RPMI8226 (cell line): ENCODE results near the gene USP17L5.
"Not testable (repeated sequence)": the region's sequence is repeated elsewhere in the genome, so short reads cannot be mapped to it uniquely, and the experiment has no call there.

ENCODE experiments used
- DNase-seq: peaks from one replicate; pipeline ENCODE4 v3.0.0-alpha.2; 2015

USP17L5 gene

GRCh38 chr4:9339103-9339502 lies at the start of gene USP17L5:
Gene USP17L5 (plus strand): TSS chr4:9339403. CDS start chr4:9339403, 0 bp downstream.
- DNase-seq = not testable (repeated sequence)

GRCh38 chr4:9324191-9324590 lies 15.0 kb upstream of the USP17L5 start:
- DNase-seq = not testable (repeated sequence)

- DNase-seq = not testable (repeated sequence)
Observed at GRCh38 chr4:9324865-9325264, 14.3 kb upstream of the USP17L5 start, which contains the start of gene USP17L24. Gene USP17L24 (plus strand): TSS chr4:9325165. CDS start chr4:9325165, 0 bp downstream.

- DNase-seq = not testable (repeated sequence)
Observed at GRCh38 chr4:9329611-9330010, 9.6 kb upstream of the USP17L5 start, which contains the start of gene USP17L25. Gene USP17L25 (plus strand): TSS chr4:9329911. CDS start chr4:9329911, 0 bp downstream.

- DNase-seq = not testable (repeated sequence)
Observed at GRCh38 chr4:9334358-9334757, 4.8 kb upstream of the USP17L5 start, which contains the start of gene USP17L26. Gene USP17L26 (plus strand): TSS chr4:9334658. CDS start chr4:9334658, 0 bp downstream.

GRCh38 chr4:9343848-9344247 lies 4.6 kb downstream of the USP17L5 start, which contains the start of gene USP17L27:
Gene USP17L27 (plus strand): TSS chr4:9344148. CDS start chr4:9344148, 0 bp downstream.
- not testable (repeated sequence) for DNase-seq

GRCh38 chr4:9348593-9348992 lies 9.4 kb downstream of the USP17L5 start, which contains the start of gene USP17L28:
Gene USP17L28 (plus strand): TSS chr4:9348893. CDS start chr4:9348893, 0 bp downstream.
- not testable (repeated sequence) for DNase-seq

- not testable (repeated sequence) for DNase-seq
Observed at GRCh38 chr4:9350866-9351265, 11.7 kb downstream of the USP17L5 start.

- not testable (repeated sequence) for DNase-seq
Observed at GRCh38 chr4:9353338-9353737, 14.1 kb downstream of the USP17L5 start, which contains the start of gene USP17L29. Gene USP17L29 (plus strand): TSS chr4:9353638. CDS start chr4:9353638, 0 bp downstream.

- not testable (repeated sequence) for DNase-seq
Observed at GRCh38 chr4:9362829-9363228, 23.6 kb downstream of the USP17L5 start, which contains the start of gene USP17L30. Gene USP17L30 (plus strand): TSS chr4:9363129. CDS start chr4:9363129, 0 bp downstream.

- DNase-seq = not testable (repeated sequence)
Observed at GRCh38 chr4:9379881-9380280, 40.7 kb downstream of the USP17L5 start.

GRCh38 chr4:9381012-9381534 lies 41.9 kb downstream of the USP17L5 start:
- not testable (repeated sequence) for DNase-seq

- DNase-seq = no peak
Observed at GRCh38 chr4:9384126-9384525, 44.9 kb downstream of the USP17L5 start.

GRCh38 chr4:9389001-9389400 lies 49.8 kb downstream of the USP17L5 start:
- DNase-seq = not testable (repeated sequence)
